HK-2 (cell line): ENCODE data around the gene ABCE1.
"Not testable (repeated sequence)": the region's sequence is repeated elsewhere in the genome, so short reads cannot be mapped to it uniquely, and the experiment has no call there.

Source experiments
- DNase-seq: peaks from one replicate; pipeline ENCODE4 v3.0.0-alpha.2; 2018; ENCODE audit not compliant: unreplicated experiment

ABCE1 gene

DNA sequence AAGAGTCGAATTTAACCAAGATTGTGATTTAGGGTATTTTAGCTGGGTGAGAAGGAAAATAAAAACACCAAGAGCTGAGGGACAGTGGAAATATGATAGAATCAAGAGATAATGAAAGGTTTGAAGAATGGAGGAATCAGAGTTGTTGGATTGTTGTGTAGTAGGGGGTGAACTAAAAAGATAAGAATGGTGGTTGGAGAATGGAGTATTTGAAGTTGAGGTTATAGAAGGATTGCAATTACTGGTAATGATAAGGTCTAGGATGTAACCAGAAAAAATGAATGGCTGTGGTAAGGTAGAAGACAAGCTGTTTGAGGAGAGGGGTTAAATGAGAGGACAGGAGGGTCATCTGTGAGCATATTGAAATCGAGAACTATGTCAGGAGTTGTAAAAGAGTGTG, 4.5 kb downstream of the ABCE1 start:
- DNase-seq, result no peak

DNA sequence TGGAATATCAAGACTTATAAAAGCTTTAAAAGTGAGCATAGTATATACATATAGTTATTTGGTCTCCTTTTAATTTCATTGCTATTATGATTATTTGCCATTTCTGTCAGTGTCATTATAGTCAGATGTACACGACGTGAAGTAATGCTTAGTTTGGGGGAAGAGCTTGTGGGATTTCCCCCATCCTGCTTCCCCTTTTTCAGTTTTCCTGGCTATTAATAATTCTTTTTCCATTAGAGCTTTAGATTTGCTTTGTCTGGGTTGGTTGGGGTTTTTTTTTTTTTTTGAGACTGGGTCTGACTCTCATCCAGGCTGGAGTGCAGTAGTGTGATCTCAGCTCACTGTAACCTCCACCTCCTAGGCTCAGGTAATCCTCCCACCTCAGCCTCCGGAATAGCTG, 5.4 kb downstream of the ABCE1 start:
- DNase-seq, result no peak

DNA sequence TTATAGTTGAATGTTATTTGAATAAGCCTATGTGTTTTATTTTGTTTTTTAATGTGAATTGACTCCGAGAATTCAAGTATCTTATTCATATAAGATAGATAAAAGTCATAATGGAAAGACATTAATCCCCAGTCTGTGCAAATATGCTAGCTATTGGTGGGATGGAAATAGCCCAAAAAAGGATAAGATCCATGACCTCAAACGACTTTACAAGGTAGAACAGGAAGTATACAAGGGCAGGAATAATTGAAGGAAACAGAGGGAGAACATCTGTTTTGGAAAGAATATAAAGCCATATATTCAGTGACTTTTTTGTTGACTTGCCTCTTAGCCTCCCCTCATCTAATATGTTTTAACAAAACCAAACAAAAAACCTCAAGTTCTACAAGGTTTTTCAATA, 9.0 kb downstream of the ABCE1 start:
- DNase-seq, result no peak

DNA sequence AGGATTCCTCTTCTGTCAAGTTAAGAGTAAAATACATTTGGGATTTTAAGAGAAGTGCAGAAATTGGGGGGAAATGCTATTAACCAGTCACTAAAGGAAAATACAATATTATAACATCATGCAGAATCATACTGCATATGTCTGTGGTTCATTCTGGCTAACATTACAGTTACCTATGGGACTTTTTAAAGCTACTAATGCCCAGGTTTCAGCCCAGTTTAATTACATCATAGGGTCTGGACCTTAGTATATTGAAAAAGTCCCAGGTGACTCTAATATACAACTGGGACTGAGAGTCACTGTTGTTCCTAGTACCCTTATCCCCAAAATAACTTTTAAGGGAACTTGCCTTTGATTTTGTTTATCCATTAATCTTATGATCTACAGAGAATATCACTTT, 10.0 kb downstream of the ABCE1 start:
- no peak for DNase-seq

DNA sequence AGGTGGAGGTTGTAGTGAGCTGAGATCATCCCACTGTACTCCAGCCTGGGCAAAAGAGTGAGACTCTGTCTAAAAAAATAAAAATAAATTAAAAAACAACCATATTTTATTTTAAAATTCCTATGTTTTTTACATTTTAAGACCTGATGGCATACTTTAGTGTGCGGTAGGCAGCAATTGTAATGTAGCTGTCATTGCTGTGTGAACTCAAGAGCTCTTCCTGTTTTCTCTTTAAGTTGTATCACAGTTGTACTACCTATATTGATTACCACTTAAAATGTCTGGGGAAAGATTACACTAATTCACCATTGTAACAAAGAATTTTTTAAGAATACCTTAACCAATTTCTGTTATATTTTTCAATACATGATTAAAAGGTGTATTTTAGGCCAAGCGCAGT, 27.3 kb downstream of the ABCE1 start:
- no peak for DNase-seq

GRCh38 chr4:145130130-145130529, 32.0 kb downstream of the ABCE1 start:
- no peak for DNase-seq

- DNase-seq, result no peak
These were observed 32.8 kb downstream of the ABCE1 start for GRCh38 chr4:145130788-145131399.

GRCh38 chr4:145131848-145132247, 33.7 kb downstream of the ABCE1 start:
- DNase-seq, result no peak

DNA sequence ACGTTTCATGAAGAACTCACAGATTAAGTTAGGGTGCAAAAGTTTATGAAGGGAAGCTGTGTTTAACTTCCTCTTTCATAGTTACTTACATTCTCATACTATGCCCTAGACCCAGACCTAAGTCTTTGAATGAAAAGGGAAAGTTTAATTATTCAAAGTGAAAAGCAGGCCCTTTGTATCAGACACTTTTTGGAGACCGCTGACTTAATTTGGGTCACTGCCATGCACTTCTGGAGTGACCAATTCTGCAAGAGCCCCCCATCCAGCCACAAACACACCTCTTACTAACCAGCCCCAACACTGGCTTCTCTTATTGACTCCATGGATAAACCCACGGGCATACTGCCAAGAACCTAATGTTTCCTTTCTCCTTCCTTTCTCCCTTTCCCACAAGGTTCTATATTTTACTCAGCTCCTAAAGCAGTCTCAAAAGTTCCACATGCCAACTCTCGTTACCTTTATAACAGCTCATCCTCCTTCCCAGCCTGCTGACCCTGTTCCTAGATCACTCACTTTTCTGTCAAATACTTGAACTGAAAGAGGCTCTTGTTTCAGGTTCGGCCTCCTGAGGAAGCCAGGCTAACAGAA, 34.5 kb downstream of the ABCE1 start:
- DNase-seq, result no peak

GRCh38 chr4:145136219-145136618, 38.1 kb downstream of the ABCE1 start:
- not testable (repeated sequence) for DNase-seq

GRCh38 chr4:145148980-145149379, 50.9 kb downstream of the ABCE1 start:
- no peak for DNase-seq

DNA sequence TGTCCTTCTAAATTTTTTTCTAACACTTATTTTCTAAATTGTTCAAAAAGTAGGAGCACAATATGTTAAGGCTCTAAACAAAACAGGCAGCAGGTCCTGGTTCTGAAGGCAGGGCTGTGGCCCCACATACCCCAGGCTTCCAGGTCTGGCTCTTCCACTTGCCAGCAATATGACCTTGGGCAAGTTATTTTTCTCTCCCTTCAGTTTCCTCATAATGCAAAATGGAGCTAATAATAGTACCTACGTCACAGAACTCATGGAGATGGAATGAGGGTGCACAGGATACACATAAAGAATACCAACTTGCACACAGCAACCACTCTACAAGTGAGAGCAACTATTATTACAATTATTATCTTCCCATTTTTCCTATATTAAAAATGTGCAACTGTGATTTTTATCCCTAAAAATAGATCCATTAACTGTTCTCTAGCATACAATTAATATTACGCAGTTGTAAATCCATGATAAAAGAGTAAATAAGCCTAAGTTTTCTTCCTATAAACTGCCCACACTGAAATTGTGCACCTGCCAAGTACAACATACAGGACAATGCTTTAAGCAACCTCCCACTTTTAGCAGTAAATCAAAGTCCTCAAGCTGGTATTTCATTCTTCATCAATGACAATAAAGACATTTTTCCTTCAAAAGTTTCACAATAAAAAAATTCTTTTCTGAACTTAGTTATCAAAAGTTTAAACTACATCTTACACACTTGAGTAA, 55.2 kb downstream of the ABCE1 start:
- DNase-seq, result no peak

DNA sequence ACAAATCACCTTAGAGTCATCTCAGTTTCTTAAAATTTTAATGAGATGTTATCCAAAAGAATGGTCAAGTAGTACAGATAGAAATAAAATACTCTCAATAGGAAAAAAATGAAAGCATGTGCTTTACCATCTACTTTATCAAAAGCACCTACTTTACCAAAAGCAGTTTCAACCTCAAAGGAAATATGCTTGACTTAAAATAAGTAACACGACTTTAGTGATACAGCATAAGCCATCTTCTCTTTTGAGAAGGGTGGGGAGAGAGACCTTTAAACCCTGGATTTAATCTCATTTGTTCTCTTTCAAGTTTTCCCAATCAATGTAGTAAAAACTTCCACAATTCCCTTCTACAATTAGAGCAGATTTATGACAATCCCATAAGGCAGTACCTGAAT, 55.8 kb downstream of the ABCE1 start:
- no peak for DNase-seq

- DNase-seq, result no peak
These were observed 56.5 kb downstream of the ABCE1 start for GRCh38 chr4:145154573-145154972.

DNA sequence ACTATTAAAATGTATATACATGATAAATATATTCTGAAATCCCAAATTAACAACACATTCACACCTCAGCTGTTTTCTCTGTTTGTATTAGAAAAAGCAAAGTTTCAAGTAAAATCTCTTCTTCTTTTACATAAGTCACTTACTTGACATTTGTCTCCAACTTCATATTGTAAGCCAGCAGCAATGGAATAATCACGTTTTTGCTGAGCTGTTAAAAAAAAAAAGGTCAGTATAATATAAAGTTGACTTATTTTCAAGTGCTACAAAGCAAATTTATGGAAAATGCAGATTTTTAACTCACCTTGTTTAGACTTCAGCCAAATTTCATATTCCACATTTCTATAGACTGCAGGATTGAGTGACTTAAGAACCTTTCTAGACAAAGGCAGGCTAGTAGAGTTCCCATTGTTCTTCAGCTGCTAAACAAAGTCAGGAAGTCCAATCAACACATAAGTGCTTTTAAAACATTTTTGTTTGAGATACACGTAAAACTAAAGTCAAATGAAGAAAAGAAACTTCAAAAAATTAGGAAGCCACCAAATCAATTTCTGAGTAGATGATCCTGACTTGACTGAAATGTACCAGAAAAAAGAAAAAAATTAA, 57.3 kb downstream of the ABCE1 start:
- no peak for DNase-seq

DNA sequence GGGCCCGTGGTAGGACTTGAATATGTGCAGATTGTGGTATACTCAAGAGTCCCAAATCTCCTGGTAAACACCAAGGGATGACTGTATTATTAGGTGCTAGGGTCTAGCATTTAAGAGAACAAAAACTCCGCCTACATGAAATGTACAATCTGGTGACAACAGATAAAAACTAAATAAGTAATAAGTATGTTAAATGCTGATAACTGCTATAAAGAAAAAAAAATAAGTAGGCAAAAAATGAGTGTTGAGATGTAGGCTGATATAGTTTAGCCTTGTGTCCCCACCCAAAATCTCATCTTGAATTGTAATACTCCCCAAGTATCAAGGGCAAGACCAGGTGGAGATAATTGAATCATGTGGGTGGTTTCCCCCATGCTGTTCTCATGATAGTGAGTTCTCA, 58.9 kb downstream of the ABCE1 start:
- no peak for DNase-seq

DNA sequence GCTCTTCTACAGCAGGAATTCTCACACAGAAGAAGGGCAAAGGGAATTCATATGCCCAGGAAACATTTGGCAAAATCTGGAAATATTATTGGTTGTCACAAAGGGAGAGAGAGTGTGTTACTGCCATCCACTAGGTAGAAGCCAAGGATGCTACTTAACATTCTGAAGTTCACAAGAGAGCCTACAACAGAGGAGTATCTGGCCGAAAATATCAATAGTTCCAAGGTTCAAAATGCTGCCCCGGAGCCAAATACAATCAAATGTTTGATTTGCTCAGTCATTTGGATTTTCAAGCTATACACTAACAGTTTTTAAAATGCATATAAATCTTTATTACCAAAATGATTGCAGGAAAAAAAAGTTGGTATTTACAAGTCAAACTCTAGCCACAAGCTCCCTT, 63.4 kb downstream of the ABCE1 start:
- no peak for DNase-seq

DNA sequence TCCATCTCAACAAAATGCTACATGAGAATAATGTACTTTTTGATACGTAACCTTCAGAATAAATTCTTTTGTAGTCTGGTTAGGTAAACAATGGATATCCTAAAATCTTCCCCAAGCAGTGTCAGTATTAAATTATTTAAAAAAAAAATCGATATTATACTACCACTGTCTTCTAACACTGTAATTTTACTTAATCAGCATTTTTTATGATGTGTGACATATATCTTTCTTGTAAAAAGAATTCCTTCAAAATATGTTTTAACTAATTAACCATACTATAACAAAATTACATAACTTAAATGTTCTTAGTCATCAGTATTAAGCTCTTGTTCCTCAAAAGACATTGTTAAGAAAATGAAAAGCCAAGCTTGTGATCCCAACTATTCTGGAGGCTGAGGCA, 69.8 kb downstream of the ABCE1 start:
- DNase-seq, result no peak

DNA sequence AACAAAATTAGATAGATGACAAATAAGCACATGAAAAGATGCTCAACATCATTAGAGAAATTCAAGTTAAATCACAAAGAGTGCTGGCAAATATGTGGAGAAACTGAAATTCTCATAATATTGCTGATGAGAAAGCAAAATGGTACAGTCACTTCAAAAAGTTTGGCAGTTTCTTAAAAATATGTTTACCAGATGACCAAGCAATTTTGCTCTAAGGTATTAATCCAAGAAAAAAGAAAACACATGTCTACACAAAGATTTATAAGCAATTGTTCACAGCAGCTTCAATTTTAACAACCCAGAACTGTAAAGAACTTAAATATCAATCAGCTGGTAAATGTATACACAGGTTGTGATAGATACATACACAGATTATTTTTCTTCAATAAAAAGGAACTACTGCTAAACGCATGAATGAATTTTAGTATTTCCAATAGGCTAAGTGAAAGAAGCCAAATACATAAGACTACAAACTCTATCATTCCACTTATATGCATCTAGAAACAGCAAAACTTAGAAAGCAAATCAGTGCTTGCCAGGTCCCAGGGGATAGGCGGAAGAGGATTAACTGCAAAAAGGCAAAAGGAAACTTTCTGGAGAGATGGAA, 70.6 kb downstream of the ABCE1 start:
- DNase-seq, result no peak

- DNase-seq, result no peak
These were observed 72.1 kb downstream of the ABCE1 start for GRCh38 chr4:145170223-145170622.

GRCh38 chr4:145171911-145172310, 73.8 kb downstream of the ABCE1 start:
- DNase-seq, result no peak

DNA sequence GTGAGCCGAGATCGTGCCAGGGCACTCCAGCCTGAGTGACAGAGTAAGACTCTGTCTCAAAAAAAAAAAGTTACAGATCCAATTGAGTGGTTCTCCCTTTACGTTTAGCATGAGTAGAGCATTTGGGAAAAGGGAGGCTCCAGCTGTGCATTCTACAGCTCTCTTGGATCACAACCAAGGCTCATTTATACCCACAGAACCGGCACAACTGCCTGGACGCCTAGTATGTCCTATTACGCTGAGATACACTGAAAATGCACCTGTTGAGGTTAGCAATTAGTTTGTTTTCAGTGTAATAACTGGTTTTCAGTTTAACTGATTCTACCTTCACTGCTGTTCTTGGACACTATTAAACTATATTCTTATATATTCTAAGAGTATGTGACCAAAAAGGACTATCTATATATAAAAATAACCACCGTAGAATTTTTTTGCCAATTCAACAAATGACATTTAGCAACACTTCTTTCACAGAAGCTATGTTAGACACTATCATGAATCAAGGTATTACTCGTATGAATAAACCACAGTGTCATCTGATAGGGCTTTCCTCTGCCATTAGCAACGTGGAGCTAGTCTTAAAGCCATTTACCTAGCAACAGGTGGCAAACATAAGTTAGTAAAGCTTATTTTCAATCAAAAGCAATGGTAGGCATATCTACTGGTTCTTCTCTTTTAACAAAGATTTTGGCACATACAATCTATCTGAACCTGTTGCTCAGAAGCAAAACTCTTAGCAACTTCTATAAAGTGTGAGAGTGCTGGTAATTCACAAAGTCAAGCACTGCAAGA, 78.7 kb downstream of the ABCE1 start:
- DNase-seq, result no peak
